Measurements from ENCODE around the gene EPSTI1.

DNA sequence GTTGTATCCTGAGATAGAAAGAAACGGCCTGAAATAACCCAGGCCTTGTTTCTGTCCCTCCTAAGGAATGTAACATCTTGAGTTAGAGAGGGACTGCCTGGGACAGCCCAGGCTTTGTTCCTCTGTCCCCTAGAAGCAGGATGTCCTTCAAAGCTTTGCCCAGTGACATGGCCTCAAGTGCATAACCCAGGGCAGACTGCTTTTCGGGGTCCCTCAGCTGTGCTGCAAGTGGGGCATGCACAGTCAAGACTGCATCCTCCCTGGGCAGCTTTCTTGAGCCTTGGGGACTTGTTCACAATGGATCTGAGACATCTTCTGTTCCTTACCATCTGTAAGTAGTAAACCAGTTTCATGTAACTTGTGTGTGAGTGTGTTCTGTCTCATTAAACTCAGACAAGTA is 7.5 kb upstream of the EPSTI1 start:
- TF ChIP-seq, protein P1, sequence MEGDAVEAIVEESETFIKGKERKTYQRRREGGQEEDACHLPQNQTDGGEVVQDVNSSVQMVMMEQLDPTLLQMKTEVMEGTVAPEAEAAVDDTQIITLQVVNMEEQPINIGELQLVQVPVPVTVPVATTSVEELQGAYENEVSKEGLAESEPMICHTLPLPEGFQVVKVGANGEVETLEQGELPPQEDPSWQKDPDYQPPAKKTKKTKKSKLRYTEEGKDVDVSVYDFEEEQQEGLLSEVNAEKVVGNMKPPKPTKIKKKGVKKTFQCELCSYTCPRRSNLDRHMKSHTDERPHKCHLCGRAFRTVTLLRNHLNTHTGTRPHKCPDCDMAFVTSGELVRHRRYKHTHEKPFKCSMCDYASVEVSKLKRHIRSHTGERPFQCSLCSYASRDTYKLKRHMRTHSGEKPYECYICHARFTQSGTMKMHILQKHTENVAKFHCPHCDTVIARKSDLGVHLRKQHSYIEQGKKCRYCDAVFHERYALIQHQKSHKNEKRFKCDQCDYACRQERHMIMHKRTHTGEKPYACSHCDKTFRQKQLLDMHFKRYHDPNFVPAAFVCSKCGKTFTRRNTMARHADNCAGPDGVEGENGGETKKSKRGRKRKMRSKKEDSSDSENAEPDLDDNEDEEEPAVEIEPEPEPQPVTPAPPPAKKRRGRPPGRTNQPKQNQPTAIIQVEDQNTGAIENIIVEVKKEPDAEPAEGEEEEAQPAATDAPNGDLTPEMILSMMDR (conservative IDR thresholded peaks at IDR 0.05; ENCODE audit: low read depth, low read length), result no peak
- no peak for TF ChIP-seq EZH2phosphoT487 (IDR thresholded peaks at IDR 0.05; ENCODE audit: borderline replicate concordance, low read length)

Data from PC-3 (cell line).